ENCODE results near the gene NME1. TPM values are rescaled to one million over a fixed set of nuclear protein-coding genes. Genes with fewer than 3 reads are reported as not detected.

NME1 gene
- total and polyA plus RNA-seq, 12 donors, result 12.9 to 169 (median 24.6) TPM

- 40 to 42% methylated on average over 14 of the region's 14 CpGs for WGBS, 2 donors
- TF ChIP-seq CTCF (IDR thresholded peaks at IDR 0.05), result no peak
- peak in 1 of 2 donors; percentile 21 for DNase-seq
- H3K4me3 ChIP-seq, result peak overlapping the region in 8 of 10 donors; percentile 92 to 99 (median 98)
- intact Hi-C loops (cut with DNase I), result loop anchor here in 2 of 10 donors (2.0 to 5.0 kb wide), 2 partner anchors 34 to 61 kb away; partner anchors contain the start of gene NME1 (in 1 of the 2)
- peak overlapping the region in 7 of 10 donors; percentile 10 to 100 (median 96) for H3K27ac ChIP-seq
- H3K27me3 ChIP-seq, result no peaks in the 10 kb centered on the region
- peaks cover 9 to 47% (median 29%) of the 10 kb centered on the region in 9 donors for H3K4me1 ChIP-seq
- no peaks in the 10 kb centered on the region for H3K9me3 ChIP-seq
- ATAC-seq, result no peak
- H3K36me3 ChIP-seq, result no peaks in the 10 kb centered on the region
Measured at GRCh38 chr17:51118330-51119195, 34.8 kb upstream of the NME1 start.

GRCh38 chr17:51119415-51120356 is 33.7 kb upstream of the NME1 start:
- H3K27me3 ChIP-seq, result no peaks in the 10 kb centered on the region
- DNase-seq (peak; percentile 39 to 49), ATAC-seq (peak in 5 of 8 donors; percentile 8 to 25 (median 12))
- peak overlapping the region; percentile 94 to 100 (median 98) for H3K27ac ChIP-seq
- TF ChIP-seq CTCF (IDR thresholded peaks at IDR 0.05), result peak in 6 of 9 donors; percentile 11 to 56 (median 32)
- no peaks in the 10 kb centered on the region for H3K9me3 ChIP-seq
- H3K4me3 ChIP-seq, result peak overlapping the region; percentile 74 to 99 (median 98)
- H3K4me1 ChIP-seq, result peaks cover 9 to 47% (median 29%) of the 10 kb centered on the region in 9 donors
- H3K36me3 ChIP-seq, result no peaks in the 10 kb centered on the region
- intact Hi-C loops (cut with DNase I), result loop anchor here in 5 of 10 donors (1.0 to 5.0 kb wide), 4 partner anchors 33 to 253 kb away; partner anchors contain the start of genes NME1 (in 4 of the 5) and TOB1 (in 1 of the 5)
- WGBS, 2 donors, result 1 to 2% methylated on average over 40 to 49 of the region's 49 CpGs

- no peak for DNase-seq
- peak in 5 of 8 donors; percentile 2 to 55 (median 12) for ATAC-seq
- 0% methylated on average over 41 to 42 of the region's 42 CpGs for WGBS, 2 donors
Measured at GRCh38 chr17:51120357-51120738, 33.0 kb upstream of the NME1 start.

More at GRCh38 chr17:51120357-51120738, 33.0 kb upstream of the NME1 start:
- Histone ChIP-seq H3K36me3 (no peaks in the 10 kb centered on the region), H3K9me3 (no peaks in the 10 kb centered on the region), H3K4me1 (peaks cover 9 to 47% (median 29%) of the 10 kb centered on the region in 9 donors), H3K27ac (peak overlapping the region; percentile 94 to 100 (median 98)), H3K27me3 (no peaks in the 10 kb centered on the region), H3K4me3 (peak overlapping the region; percentile 74 to 99 (median 98))
- intact Hi-C loops (cut with DNase I), result loop anchor here in 4 of 10 donors (1.0 to 2.0 kb wide), 3 partner anchors 32 to 254 kb away; partner anchors contain the start of genes NME1 (in 3 of the 4) and TOB1 (in 1 of the 4)
- no peak for TF ChIP-seq CTCF (IDR thresholded peaks at IDR 0.05)
